ENCODE data around the gene TRMO. TPM values are rescaled to one million over a fixed set of nuclear protein-coding genes. Genes with fewer than 3 reads are reported as not detected.

Gene TRMO
- total RNA-seq, 2 donors from 2014 or later = 15.4 TPM

DNA sequence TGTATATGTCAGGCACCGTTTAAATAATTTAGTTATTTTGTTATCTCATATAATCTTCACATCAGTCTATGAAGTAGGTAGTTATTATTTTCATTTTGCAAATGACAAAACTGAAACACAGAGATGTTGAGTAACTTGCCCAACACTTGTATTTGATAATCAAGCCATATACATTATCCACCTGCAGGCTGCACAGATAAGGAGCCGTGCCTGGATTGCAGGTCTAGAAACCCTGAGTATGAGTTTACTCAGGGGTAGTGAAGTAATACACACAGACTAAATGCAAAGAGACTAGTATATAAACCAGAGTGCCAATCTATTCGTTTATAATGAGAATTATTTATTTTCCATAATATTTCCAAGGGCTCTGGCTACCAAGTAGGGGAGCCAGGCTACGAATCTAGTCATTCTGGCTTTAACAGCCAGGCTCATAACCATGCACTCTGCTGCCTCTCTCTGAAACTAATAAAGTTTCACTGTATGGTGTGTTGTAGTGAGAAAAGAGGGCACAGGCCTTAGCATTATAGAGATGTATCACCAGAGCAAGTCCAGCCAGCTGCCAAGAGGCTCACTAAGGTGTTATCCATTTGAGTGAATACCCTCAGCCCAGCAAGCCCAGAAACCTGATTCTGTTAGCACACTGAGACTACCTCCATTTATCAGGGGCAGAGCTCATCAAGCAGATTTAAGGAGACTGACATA lies 11.1 kb upstream of the TRMO start:
- Mint-ChIP-seq H3K36me3 (ENCODE audit: insufficient read depth in 2 of 2) (no peaks in the 10 kb centered on the region), H3K4me1 (ENCODE audit: low read depth) (peaks cover 62% of the 10 kb centered on the region), H3K4me3 (no peak overlapping the region), H3K9me3 (no peaks in the 10 kb centered on the region), H3K27me3 (ENCODE audit: low read depth) (no peaks in the 10 kb centered on the region), H3K27ac (no peak overlapping the region)
- ATAC-seq (replicated peaks in 1 of 2) (no peak), DNase-seq (no peak)

DNA sequence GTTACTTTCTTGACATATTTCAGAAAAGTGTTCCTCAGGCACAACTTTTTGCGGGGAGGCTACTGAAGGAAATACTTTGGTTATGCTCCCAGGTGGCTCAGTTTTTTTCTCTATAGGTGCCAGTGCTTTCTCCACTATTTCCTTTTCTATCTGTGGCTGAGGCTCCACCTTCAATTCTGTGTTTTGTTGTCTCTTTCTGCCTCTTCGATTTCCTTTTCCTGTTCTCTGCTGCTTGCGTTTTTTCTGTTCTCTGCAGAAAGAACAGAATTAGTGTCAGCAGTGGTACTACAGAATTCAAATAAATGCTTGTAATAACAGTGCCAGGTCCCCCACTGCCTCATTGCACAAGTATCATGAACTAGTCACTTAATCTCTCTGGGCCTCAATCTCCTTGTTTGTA lies 8.7 kb upstream of the TRMO start:
- H3K27ac Mint-ChIP-seq = peak overlapping the region; percentile 91
- no peaks in the 10 kb centered on the region for H3K27me3 Mint-ChIP-seq (ENCODE audit: low read depth)
- peak overlapping the region; percentile 70 to 82 for H3K4me3 Mint-ChIP-seq
- peaks cover 55% of the 10 kb centered on the region for H3K4me1 Mint-ChIP-seq (ENCODE audit: low read depth)
- DNase-seq = no peak
- ATAC-seq (replicated peaks in 1 of 2) = peak; percentile 31 to 39
- H3K9me3 Mint-ChIP-seq = no peaks in the 10 kb centered on the region
- H3K36me3 Mint-ChIP-seq (ENCODE audit: insufficient read depth in 2 of 2) = no peaks in the 10 kb centered on the region

DNA sequence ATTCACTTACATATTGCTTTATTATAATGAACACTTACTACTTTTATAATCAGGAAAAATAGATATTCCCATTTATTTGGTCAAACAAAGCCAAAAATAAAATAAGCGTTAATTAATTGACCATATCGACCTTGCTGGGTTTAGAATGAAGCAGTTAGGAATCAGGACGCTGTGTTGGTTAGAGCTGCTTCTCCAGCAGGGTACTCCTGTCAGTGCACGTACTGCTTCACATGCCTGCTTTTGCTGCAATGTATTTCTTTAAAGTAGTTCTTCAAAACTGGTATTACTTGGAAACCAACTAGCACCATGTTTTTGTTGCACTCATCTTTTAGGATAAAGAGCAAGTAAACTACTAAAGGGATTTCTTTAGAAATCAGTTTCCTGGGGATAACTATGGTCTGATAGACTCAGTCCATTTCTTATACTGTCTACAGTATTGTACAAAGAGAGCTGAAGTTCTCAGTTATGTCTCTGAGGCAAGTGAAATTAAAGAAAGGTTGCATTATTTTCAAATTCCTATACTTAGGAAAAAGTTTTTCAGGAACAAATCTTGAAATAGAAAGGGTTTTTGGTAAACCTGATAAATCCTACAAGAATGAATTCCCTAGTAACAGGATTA lies 6.8 kb upstream of the TRMO start:
- H3K27me3 Mint-ChIP-seq (ENCODE audit: low read depth) = no peaks in the 10 kb centered on the region
- H3K9me3 Mint-ChIP-seq = no peaks in the 10 kb centered on the region
- H3K4me1 Mint-ChIP-seq (ENCODE audit: low read depth) = peaks cover 45% of the 10 kb centered on the region
- H3K36me3 Mint-ChIP-seq (ENCODE audit: insufficient read depth in 2 of 2) = no peaks in the 10 kb centered on the region
- DNase-seq = no peak
- no peak overlapping the region for H3K27ac Mint-ChIP-seq
- peak; percentile 51 to 57 for ATAC-seq (replicated peaks in 1 of 2)
- H3K4me3 Mint-ChIP-seq = peak overlapping the region; percentile 67 to 73

DNA sequence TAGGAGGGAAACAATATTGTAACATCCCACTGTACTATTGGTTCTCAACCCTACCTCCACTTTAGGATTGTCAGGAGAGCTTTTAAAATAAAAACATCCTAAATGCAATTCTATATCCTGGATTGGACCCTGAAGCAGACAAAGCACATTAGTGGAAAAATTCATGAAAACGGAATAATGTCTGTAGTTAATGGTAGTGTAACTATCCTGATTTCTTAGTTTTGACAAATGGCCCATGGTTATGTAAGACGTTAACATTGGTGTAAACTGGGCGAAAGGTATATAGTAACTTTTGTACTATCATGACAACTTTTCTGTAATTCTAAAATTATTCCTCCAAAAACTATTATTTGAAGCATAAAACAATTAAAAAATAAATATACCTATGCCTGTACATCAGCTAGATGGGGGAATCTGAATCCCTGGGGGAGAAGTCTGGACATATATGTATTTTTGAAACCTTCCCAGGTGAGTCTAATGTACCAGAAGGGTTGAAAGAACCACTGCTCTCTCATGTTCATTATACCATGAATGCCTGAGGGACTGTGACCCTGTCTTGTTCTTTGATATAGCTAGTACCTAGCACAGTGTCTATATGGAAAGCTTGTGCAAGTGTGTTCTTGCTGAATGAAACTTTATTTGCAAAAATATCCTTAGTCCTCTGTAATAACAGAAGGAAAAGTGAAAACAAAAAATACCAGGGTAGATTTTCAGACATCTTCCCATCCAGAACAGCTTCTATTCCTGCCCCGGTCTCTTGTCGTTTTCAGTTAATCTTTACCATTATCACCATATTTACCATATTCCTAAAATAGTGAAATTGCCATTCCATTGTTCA lies 3.4 kb upstream of the TRMO start:
- peaks cover 2 to 3% of the 10 kb centered on the region in 2 donors for H3K36me3 Mint-ChIP-seq (ENCODE audit: insufficient read depth in 2 of 2)
- no peaks in the 10 kb centered on the region for H3K9me3 Mint-ChIP-seq
- H3K27ac Mint-ChIP-seq = no peak overlapping the region
- H3K4me1 Mint-ChIP-seq (ENCODE audit: low read depth) = peaks cover 58% of the 10 kb centered on the region
- no peak for DNase-seq
- no peak overlapping the region for H3K4me3 Mint-ChIP-seq
- no peak for ATAC-seq (replicated peaks in 1 of 2)
- no peaks in the 10 kb centered on the region for H3K27me3 Mint-ChIP-seq (ENCODE audit: low read depth)

DNA sequence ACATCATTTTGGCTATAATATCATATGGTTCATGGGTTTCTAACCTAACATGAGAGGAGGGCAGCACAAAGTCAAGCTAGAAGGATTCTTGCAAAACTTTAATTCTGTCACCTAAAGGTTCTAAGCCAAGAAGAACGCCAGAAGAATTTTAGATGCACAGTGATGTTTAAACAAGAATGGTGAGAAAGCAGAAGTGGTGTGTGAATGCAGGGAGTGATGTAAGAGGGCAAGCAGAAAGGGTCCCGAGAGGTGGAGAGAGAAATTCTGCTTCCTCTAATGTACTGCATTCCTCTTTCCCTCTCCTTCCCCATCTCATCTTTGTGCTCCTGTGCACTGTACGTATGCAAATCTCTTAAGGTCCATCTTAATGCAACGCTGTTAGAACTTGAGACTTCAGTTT lies 2.1 kb upstream of the TRMO start:
- peaks cover 2 to 3% of the 10 kb centered on the region in 2 donors for H3K36me3 Mint-ChIP-seq (ENCODE audit: insufficient read depth in 2 of 2)
- H3K27me3 Mint-ChIP-seq (ENCODE audit: low read depth) = no peaks in the 10 kb centered on the region
- H3K9me3 Mint-ChIP-seq = no peaks in the 10 kb centered on the region
- peaks cover 59% of the 10 kb centered on the region for H3K4me1 Mint-ChIP-seq (ENCODE audit: low read depth)
- ATAC-seq (replicated peaks in 1 of 2) (no peak), DNase-seq (no peak)
- H3K27ac Mint-ChIP-seq = no peak overlapping the region
- H3K4me3 Mint-ChIP-seq = no peak overlapping the region

DNA sequence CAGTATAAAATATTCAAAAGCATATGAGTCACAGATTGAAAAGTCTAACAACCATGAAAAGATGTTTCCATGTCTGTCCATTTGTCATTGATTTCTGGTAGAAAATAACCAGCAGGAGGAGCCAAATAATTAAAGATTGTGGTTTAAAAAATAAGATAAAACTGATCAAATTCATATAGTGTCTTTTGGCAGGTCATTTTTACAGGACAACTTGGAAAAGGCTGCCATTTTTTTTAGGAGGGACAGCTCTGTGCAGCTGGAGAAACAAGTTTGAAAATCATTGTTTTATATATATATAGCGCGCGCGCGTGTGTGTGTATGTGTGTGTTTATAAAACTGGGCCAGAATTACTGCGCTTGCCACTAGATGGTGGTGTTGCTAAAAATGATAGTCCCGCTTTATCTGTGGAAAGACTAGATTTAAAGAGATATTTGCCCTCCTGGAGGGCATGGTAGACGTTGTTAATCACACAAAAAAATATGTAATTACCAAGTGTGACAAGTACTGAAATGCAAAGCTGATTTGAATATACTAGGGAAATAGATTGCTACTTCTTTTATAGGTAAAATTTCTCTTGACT lies 1.3 kb upstream of the TRMO start:
- Mint-ChIP-seq H3K27ac (peak overlapping the region; percentile 98), H3K36me3 (ENCODE audit: insufficient read depth in 2 of 2) (peaks cover 2 to 3% of the 10 kb centered on the region in 2 donors), H3K4me1 (ENCODE audit: low read depth) (peaks cover 60% of the 10 kb centered on the region), H3K4me3 (peak overlapping the region; percentile 87 to 90), H3K27me3 (ENCODE audit: low read depth) (no peaks in the 10 kb centered on the region), H3K9me3 (no peaks in the 10 kb centered on the region)
- ATAC-seq (replicated peaks in 1 of 2) = peak; percentile 42 to 43
- DNase-seq = peak; percentile 76 to 78

DNA sequence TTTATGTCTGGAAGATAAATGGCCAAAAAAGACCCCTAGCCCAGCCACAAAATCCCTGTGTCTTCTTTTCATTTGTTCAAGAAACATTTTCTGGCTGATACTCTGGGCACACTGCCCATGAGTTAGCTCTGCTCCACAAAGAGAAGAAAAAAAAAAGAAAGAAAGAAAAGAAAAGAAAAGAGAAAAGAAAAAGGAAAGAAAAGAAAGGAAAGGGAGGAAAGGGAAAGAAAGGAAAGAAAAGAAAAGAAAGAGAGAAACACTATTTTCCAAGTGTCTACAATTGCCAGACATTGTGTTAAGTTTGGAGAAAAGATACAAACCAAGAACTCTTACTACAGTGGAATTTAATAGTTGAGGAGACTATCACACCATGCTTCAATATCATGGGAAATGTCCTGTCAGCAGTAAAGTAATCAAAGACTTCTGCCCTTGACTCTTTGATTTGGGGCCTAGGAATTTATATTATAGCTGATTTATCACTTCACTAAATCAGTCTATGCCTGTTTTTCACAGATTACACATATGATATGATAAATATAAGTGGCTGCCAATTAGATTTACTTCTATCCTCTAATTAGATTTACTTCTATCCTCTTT lies 3.0 kb downstream of the TRMO start:
- DNase-seq = no peak
- H3K9me3 Mint-ChIP-seq = no peaks in the 10 kb centered on the region

DNA sequence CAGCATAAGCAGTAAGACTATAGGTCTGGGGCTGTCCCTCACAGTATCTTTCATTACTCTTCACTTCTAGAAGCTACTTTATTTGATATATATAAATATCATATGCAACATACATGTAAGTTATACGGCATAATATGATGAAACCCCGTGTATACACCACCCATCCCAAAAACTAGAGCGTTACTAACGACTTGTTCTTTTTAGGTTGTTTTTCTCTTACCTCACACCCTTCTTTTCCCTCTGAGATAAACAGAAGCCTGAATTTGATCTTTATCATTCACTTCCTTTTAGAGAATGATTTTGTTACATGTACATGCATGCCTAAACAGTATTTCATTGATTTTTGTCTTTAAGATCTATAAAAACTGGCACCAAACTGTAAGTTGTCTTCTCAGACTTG lies 3.7 kb downstream of the TRMO start:
- Mint-ChIP-seq H3K4me3 (peak overlapping the region; percentile 87 to 90), H3K27me3 (ENCODE audit: low read depth) (no peaks in the 10 kb centered on the region), H3K4me1 (ENCODE audit: low read depth) (peaks cover 70% of the 10 kb centered on the region), H3K9me3 (no peaks in the 10 kb centered on the region), H3K27ac (peak overlapping the region; percentile 100), H3K36me3 (ENCODE audit: insufficient read depth in 2 of 2) (peaks cover 6 to 7% of the 10 kb centered on the region in 2 donors)
- no peak for DNase-seq
- no peak for ATAC-seq (replicated peaks in 1 of 2)

More for the DNA sequence above, 3.0 kb downstream of the TRMO start:
- Mint-ChIP-seq H3K27me3 (ENCODE audit: low read depth) (no peaks in the 10 kb centered on the region), H3K27ac (peak overlapping the region; percentile 100), H3K4me1 (ENCODE audit: low read depth) (peaks cover 77% of the 10 kb centered on the region), H3K36me3 (ENCODE audit: insufficient read depth in 2 of 2) (peaks cover 5 to 6% of the 10 kb centered on the region in 2 donors), H3K4me3 (peak overlapping the region; percentile 87 to 90)
- no peak for ATAC-seq (replicated peaks in 1 of 2)

DNA sequence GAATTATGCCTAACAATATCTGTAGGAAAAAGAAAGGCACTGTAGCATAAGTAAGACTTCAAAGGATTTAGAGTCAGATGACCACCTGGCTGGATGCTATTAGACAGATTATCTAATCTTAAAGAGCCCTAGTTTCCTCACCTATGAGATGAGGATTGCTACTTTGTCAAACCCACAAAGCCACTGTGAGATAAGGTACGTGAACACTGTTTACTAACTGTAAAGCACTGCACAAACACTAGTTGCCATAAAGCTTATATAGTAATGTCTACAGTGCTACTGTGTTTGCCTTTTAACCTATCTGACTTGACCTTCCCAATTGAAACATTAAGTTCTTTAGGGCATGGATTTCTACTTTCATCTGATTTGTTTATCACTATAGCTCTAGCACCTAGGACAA lies 10.3 kb downstream of the TRMO start:
- DNase-seq (no peak), ATAC-seq (replicated peaks in 1 of 2) (no peak)
- Mint-ChIP-seq H3K4me3 (no peak overlapping the region), H3K9me3 (no peaks in the 10 kb centered on the region), H3K4me1 (ENCODE audit: low read depth) (peaks cover 55% of the 10 kb centered on the region), H3K36me3 (ENCODE audit: insufficient read depth in 2 of 2) (peaks cover 4 to 19% of the 10 kb centered on the region in 2 donors), H3K27me3 (ENCODE audit: low read depth) (no peaks in the 10 kb centered on the region), H3K27ac (no peak overlapping the region)

DNA sequence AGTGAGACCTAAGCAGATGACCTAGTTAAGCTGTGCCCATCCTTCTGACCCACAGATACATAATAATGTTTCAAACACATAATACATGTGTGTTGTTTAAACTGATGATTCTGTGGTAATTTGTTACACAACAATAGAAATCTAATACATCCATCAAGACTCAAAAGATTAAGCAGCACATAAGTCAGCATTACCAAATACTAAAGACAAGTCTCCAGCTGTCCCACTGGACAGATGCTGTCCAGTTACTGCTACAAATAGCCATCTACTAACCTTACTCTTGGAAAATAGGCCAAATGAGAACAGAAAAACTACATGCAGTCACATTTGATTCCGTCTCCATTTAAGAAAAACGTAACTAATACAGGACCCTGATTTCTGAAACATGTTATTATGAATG lies 10.8 kb downstream of the TRMO start:
- no peak for ATAC-seq (replicated peaks in 1 of 2)
- H3K27ac Mint-ChIP-seq = no peak overlapping the region
- no peak overlapping the region for H3K4me3 Mint-ChIP-seq
- DNase-seq = no peak
- no peaks in the 10 kb centered on the region for H3K9me3 Mint-ChIP-seq
- H3K36me3 Mint-ChIP-seq (ENCODE audit: insufficient read depth in 2 of 2) = peaks cover 3 to 19% of the 10 kb centered on the region in 2 donors
- H3K27me3 Mint-ChIP-seq (ENCODE audit: low read depth) = no peaks in the 10 kb centered on the region
- H3K4me1 Mint-ChIP-seq (ENCODE audit: low read depth) = peaks cover 55% of the 10 kb centered on the region

DNA sequence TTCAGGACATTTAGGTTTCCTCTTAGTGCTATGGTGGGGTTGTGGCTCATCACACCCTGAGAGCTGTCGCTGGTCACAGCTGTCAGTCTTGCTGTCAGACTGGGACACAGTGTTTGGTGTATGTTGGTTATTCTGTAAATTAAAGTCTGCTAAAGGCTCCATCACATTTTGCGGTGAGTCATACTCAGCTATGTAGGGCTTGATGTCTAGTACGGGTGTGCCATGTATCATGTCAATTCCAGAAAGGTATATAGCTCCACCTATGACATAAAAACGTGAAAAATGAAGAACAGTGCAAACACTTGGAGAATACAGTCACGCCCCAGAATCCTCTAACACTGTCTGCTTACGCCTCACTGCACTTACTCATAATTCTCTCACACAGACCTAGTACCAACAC lies 11.9 kb downstream of the TRMO start:
- Mint-ChIP-seq H3K36me3 (ENCODE audit: insufficient read depth in 2 of 2) (peaks cover 6 to 18% of the 10 kb centered on the region in 2 donors), H3K4me1 (ENCODE audit: low read depth) (peaks cover 61% of the 10 kb centered on the region), H3K27me3 (ENCODE audit: low read depth) (no peaks in the 10 kb centered on the region), H3K9me3 (peaks cover 0 to 2% of the 10 kb centered on the region in 2 donors), H3K4me3 (no peak overlapping the region), H3K27ac (no peak overlapping the region)
- DNase-seq (no peak), ATAC-seq (replicated peaks in 1 of 2) (peak in 1 of 2 donors; percentile 15)

DNA sequence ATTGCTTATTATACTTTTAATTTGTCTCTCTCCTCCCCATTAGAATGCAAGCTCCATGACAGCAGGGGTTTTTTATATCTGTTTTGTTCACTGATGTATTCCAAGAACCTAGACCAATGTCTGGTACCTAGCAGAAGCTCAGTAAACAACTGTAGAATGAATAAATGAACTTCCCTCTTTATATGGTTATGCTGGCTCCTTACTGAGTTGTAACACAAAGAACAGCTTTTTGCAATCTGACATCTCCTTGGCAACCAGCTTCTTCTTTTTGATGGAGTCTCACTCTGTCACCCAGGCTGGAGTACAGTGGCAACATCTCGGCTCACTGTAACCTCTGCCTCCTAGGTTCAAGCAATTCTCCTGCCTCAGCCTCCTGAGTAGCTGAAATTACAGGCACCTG lies 13.6 kb downstream of the TRMO start:
- Mint-ChIP-seq H3K4me3 (no peak overlapping the region), H3K27ac (peak overlapping the region; percentile 49), H3K9me3 (peaks cover 0 to 2% of the 10 kb centered on the region in 2 donors), H3K27me3 (ENCODE audit: low read depth) (no peaks in the 10 kb centered on the region), H3K4me1 (ENCODE audit: low read depth) (peaks cover 71% of the 10 kb centered on the region), H3K36me3 (ENCODE audit: insufficient read depth in 2 of 2) (peaks cover 3 to 20% of the 10 kb centered on the region in 2 donors)
- ATAC-seq (replicated peaks in 1 of 2) = no peak
- no peak for DNase-seq

All from activated T-cell treated with anti-CD3 and anti-CD28 coated beads, Interleukin-2, amount 50 U/mL, for 72 hours (primary cell).